ENCODE results near the gene UGT1A9. TPM values are rescaled to one million over a fixed set of nuclear protein-coding genes. Genes with fewer than 3 reads are reported as not detected.
"Not testable (repeated sequence)": the region's sequence is repeated elsewhere in the genome, so short reads cannot be mapped to it uniquely, and the experiment has no call there.

The UGT1A9 gene
- total RNA-seq, 1 donor from 2014 or later, result not detected

DNA sequence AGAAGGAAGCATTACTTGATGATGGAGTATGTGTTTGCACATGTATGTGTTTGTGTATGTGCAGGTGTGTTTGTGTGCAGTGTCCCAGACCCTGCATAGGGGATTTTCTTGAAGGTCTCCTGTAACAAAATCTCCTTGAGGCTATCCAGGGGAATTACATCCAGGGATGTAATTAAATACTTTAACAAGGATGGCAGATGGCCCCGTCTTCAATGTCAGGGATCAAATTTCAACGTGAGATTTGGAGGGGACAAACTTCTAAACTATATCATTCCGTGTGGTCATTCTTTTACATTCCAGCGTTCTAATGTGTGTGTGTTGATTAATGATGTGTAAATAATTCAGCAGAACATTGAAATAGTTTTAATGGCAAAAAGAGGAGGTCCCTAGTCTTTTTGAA lies 3.3 kb downstream of the UGT1A9 start:
- intact Hi-C loops (cut with DNase I), result no loop called here
- no peak for ATAC-seq (ENCODE audit: poor library complexity)
- no peak for DNase-seq

DNA sequence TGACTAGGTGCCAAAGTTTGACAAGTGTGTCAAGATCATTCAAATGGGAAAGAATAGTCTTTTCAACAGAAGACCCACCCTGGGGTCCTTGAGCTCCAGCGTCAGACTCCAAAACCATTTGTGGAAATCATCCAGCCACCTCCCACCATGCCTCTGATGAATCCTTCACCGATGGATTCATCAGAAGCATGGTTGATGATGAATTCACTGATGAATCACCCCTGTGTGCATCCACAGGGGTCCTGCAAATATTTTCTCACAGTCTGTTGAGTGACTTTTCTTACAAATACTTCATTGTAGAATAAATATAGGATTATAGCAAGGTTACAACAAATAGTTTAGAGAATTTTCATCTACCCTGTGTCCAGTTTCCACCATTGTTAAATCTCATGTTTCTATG lies 4.3 kb downstream of the UGT1A9 start:
- no peak for ATAC-seq (ENCODE audit: poor library complexity)
- DNase-seq, result no peak
- intact Hi-C loops (cut with DNase I), result no loop called here

DNA sequence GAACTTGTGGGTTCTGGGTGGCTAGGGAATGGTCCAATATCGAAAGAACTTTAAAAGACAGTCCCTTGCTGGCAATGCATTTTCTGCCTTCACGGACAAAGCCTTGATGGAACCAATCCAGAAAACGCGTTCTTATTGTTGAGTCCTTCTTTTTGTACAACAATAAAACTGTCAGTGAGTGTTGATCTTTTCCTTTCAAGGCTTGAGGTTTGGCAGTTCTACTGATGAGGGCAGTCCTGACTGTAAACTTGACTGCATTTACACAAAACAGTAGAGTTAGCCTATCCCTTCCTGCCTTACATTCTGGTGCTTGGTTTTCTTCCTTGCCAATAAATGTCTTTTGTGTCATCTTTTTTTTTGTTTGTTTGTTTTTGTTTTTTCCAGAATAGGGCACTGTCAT lies 7.5 kb downstream of the UGT1A9 start:
- intact Hi-C loops (cut with DNase I), result no loop called here
- ATAC-seq (ENCODE audit: poor library complexity) (no peak), DNase-seq (no peak)

DNA sequence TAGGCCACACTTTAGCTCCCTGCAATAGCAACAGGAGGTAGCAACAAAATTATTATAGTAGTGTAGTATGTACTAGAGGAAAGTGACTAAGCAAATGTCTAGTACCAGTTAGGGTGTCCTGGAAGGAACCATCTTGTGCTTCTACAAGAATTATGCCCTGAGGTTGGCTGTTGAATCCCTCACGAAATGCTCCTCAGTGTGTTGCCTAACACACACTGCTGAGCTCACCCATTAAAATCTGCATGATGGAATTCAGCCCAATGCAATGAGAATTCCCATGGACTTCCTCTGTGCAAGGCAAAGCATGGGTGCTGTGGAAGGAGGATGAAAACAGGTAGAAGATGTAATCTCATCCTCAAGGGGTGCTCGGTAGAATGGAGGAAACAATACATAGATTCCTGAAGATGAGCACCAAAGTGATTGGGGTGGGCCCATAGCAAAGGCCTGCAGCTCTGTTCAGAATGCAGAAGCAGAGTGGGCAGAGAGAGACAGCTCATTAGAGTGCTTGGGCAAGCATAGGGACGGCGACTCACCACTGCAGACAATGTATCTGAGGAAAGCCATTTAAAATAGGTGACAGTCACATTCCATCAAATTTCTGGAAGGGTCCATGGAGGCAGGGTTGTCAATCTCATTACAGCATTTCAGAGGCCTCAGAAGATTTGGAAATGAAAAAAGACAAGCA lies 8.8 kb downstream of the UGT1A9 start:
- intact Hi-C loops (cut with DNase I), result no loop called here
- DNase-seq (no peak), ATAC-seq (ENCODE audit: poor library complexity) (no peak)

DNA sequence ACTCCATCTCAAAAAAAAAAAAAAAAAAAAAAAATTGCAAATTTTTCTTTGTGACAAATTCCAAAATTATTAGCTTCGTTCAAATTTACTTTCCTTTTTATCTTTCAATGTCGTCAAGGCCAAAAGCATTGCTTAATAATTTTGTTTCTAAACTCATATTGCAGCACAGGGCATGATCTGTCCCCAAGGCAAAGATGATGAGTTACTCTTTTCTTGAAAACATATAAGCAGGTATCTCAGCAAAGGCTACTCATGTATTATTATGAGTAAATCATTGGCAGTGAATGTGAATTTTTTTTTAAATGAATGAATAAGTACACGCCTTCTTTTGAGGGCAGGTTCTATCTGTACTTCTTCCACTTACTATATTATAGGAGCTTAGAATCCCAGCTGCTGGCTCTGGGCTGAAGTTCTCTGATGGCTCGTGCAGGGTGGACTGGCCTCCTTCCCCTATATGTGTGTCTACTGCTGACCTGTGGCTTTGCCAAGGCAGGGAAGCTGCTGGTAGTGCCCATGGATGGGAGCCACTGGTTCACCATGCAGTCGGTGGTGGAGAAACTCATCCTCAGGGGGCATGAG lies 9.9 kb downstream of the UGT1A9 start, which contains the start of gene UGT1A7:
Gene UGT1A7, plus strand, starts transcription at position 381 of the 579 bp plus-strand sequence. Its CDS starts 37 bp downstream, at position 418.
- intact Hi-C loops (cut with DNase I), result no loop called here
- DNase-seq (no peak), ATAC-seq (ENCODE audit: poor library complexity) (no peak)

DNA sequence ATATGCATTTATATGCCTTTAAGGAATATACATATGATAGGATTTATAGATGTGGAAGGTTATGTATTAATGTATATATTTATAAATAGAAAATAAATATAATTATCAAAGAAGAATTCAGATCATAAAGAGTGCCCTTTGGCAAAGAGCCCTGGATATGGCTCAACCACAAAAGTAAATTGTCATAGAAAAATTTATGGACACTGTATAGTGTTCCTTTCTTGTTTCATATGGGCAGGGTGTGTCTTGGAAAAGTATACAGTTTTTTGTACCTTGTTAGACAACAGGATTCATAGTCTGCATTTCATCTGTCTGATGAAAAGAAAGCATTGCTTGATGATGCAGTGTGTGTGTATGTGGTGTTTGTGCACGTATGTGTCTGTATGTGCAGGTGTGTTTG lies 12.9 kb downstream of the UGT1A9 start:
- intact Hi-C loops (cut with DNase I), result no loop called here
- ATAC-seq (ENCODE audit: poor library complexity), result no peak
- no peak for DNase-seq

DNA sequence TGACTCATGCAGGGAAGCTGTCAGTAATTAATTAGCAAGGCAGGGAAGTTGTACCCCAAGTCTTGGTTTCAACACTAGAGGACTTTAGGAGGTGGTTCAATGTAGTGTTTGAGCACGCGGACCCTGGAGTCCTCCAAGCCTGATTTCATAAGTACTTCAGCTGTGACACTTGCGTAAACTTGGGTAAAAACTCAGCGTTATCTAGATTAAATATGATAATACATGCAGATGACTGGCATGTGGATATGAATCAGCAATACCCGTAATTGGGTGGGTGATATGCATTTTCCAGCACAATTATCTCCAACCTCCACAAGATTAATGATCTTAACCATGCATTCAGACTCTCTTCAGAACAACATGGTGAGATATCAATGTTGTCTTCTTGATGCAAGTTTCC lies 15.2 kb downstream of the UGT1A9 start:
- DNase-seq (no peak), ATAC-seq (ENCODE audit: poor library complexity) (no peak)
- intact Hi-C loops (cut with DNase I), result no loop called here

DNA sequence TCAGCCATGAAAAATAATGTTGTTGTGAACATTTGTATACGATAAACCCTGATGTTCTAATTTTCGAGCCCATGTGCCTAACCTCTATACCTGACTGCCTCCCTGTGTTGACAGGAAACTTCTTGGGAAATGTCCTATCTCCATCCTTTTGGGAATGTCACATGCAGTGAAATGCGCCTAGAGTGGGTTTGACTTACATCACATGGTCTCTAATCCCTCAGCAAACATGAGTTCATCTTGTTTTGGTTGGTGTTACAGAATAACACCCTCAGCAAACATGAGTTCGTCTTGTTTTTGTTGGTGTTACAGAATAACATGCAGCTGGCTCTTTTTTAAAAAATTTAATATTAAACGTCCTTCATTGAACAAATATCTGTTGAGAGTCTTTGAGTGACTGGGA lies 16.6 kb downstream of the UGT1A9 start:
- intact Hi-C loops (cut with DNase I), result no loop called here
- no peak for DNase-seq
- ATAC-seq (ENCODE audit: poor library complexity), result no peak

DNA sequence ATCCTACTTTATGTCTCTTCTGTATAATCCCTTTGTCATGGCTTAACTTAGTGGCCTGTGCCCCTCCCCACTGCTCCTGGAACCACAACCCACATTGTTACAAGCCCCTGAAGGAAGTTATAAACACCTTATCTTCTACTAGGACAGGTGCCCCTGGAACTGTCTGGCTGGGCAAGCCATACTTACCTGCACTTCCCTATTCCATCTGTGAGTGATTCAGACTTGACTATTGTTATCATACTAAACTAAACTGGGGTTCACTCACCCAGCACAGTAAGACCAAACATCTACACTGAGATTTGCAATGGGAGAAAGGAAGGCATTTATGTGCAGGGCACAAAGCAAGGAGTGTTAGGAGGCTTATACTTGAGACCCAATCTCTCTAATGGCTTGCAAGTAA lies 17.3 kb downstream of the UGT1A9 start:
- no peak for DNase-seq
- no peak for ATAC-seq (ENCODE audit: poor library complexity)
- intact Hi-C loops (cut with DNase I), result no loop called here

DNA sequence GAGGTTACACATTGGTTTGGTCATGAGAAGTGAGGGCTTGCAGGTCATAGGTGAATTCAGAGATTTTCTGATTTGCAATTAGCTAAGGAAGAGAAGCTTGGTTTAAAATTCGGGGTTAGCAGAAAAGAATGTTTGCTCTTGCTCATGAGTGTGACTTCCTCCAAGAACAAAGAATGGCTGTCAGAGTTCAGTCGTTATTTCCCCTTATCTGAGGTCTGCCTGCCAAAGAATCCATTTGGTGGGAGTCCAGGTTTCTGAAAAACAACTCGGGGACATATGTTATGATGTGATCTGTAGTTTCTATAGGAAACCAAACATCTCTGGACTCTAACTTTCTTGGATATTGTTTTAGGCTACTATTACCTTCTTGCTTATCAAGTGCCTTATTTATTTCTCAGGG lies 17.8 kb downstream of the UGT1A9 start:
- intact Hi-C loops (cut with DNase I), result no loop called here
- DNase-seq, result no peak
- no peak for ATAC-seq (ENCODE audit: poor library complexity)

DNA sequence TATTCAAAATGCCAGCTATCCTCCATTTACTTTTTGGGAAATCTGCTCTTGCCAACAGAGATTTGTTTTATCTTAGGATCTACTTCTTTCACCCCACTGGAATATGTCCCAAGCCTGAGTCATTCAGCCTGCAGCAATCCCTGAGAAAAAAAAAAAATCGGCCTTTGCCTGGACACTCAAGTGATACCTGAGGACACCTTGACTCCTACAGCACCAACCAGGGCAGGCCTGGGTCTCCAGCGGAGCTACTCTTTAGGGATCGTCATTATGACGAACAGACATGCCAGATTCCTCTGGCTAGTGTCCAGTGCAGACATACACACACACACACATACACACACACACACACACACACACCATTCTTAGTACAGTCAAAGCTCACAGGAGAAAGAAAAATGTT lies 18.7 kb downstream of the UGT1A9 start:
- intact Hi-C loops (cut with DNase I), result no loop called here
- DNase-seq (no peak), ATAC-seq (ENCODE audit: poor library complexity) (no peak)

DNA sequence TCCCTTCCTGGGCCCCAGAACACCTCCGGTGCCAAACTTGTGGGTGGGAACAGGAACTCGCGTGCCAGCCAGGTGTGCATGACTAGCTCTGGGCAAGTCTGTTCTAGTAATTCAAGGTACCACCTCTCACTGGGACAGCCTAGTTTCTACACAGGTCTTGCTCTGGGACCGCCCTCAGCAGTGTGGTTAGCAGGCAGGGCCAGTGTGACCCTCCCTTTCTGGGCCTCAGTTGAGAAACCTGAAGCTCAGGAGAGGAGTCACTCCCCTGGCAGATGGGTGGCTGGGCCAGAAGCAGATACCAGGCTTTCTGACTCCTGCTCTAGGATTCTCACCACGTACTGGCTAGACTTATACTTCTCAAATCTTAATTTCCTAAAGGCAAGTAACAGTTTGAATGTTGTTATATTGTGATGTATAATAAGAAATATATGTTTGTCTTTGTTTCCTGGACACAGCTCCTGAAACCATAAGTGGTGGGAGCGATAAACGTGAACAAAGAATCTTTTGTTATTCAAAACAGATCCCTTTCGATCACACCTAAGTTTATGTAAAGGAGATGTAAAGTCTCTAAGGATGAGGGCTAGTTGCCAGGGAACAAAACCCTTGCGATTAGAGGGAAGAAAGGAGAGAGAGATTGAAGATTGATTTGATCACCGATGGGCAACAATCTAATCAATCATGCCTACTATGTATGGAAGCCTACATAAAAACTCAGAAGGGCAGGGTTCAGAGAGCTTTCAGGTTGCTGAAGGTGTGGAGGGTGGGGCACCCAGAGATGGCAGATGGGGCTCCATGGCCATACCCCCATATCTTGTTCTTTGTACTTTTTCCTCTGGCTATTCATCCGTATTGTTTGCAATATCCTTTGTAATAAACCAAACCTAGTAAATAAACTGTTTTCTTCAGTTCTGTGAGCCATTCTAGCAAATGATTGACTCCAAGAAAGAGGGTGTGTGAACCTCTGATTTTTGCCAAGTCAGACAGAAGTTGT lies 20.0 kb downstream of the UGT1A9 start:
- no peak for ATAC-seq (ENCODE audit: poor library complexity)
- no peak for DNase-seq
- intact Hi-C loops (cut with DNase I), result no loop called here

DNA sequence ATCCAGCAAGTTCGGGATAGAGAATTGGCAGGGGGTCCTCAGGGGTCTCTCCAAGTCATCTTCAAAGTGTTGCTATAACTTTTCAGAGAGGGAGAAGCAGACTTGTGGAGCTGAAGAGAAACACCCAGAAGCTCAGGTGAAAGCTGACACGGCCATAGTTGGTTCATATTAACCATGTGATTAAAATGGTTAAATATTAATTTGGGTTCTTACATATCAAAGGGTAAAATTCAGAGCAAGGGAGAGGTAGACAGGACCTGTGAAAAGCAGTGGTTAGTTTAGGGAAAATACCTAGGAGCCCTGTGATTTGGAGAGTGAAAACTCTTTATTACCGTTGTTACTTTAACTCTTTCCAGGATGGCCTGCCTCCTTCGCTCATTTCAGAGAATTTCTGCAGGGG lies 20.9 kb downstream of the UGT1A9 start, which contains the start of gene UGT1A6:
Gene UGT1A6, plus strand, starts transcription at position 243 of the 400 bp plus-strand sequence. Its CDS starts 115 bp downstream, at position 358.
- DNase-seq, result no peak
- intact Hi-C loops (cut with DNase I), result no loop called here
- ATAC-seq (ENCODE audit: poor library complexity), result no peak

DNA sequence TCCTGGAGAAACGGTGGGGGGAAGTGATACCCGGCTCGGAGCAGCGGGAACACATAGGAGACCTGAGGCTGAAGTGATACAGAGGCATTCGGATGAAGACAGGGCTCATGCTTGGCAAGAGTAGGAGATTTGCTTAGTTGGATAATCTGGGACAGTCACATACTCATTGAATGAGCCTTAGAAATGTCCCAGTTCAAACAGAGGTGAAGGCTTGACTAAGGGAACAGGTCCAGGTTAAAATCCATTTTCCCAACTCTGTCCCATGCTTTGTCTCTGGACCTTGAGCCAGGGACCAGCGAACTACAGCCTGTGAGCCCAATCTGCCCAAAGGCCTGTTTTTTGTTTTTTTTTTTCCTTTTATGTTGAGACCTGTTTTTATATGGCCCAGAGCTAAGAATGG lies 22.3 kb downstream of the UGT1A9 start:
- no peak for DNase-seq
- ATAC-seq (ENCODE audit: poor library complexity), result no peak
- intact Hi-C loops (cut with DNase I), result no loop called here

DNA sequence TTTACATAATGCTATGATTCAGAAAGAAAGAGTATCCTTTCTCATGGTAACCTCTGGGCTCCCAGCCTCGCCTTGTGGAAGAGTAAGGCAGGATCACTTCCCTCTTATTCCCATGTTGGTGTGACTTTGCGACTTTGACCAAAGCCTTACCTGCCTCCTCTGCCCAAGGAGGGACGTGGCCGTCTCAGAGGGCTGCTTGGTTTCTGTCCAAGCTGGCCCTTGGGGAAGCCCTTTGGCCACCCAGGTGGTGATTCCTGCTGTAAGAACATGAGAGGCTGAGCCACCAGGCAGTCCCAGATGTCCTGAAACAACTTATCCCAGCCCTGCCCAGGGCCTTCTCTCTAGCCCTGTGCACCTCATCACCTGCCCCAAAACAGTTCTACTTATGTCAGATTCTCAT lies 27.0 kb downstream of the UGT1A9 start:
- DNase-seq (no peak), ATAC-seq (ENCODE audit: poor library complexity) (no peak)
- intact Hi-C loops (cut with DNase I), result no loop called here

DNA sequence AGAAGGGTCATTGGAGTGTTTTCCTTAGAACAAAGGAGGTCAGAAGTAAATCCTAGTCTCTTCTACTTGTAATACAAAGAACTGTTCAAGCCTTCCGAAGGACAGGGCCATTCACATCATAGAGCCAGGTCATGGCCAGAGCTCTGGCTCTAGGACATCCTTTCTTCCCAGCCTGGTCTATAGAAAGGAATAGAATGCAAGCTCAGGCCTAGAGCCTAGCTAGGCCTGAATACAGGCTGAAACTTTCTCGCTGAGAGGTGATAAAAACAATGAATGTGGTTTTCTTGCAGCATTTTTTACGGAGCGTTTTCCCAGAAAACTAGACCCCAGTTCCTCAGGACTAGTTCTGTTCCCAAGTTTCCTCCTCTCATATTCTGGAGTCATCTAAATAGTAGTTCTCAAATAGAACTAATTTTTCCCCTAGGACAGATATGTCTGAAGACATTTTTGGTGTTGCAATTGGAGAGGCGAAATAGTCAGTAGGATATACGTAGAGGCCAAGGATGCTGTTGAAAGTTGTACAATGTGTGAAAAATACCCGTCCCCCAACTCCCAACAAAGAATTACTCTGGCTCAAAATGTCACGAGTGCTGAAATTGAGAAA lies 27.8 kb downstream of the UGT1A9 start:
- intact Hi-C loops (cut with DNase I), result no loop called here

DNA sequence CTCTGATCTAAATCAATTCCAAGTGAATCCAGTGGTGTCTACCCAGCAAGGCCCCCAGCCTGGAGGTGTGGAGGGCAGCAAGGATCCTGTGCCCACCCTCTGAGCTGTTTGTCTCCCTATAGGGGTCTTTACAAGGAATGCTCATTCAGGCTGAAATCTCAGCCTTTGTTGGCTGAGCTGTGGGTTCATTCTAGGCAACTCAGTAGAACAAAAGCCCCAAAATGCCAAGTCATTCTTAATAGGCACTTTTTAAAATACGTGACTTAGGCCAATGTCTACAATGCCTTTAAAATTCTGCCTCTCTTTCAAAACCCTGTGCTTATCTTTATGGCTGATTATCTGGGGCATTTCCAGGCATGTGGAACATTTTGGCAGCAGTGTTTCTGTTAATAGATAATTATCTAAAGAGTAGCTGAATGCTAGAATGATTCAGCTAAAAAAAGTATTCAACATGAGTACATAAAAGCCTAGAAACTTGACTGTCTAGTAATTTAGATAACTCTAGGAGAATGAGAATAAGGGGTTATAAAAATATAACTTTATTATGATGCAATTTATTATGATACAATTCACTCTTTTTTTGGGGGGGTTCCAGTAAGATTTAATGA lies 28.4 kb downstream of the UGT1A9 start:
- ATAC-seq (ENCODE audit: poor library complexity), result no peak
- DNase-seq, result no peak
- intact Hi-C loops (cut with DNase I), result no loop called here

More for the DNA sequence above, 27.8 kb downstream of the UGT1A9 start:
- ATAC-seq (ENCODE audit: poor library complexity) (no peak), DNase-seq (no peak)

DNA sequence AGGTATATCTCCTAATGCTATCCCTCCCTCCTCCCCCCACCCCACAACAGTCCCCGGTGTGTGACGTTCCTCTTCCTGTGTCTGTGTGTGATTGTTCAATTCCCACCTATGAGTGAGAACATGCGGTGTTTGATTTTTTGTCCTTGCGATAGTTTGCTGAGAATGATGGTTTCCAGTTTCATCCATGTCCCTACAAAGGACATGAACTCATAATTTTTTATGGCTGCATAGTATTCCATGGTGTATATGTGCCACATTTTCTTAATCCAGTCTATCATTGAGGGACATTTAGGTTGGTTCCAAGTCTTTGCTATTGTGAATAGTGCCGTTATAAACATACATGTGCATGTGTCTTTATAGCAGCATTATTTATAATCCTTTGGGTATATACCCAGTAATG lies 29.1 kb downstream of the UGT1A9 start:
- intact Hi-C loops (cut with DNase I); DNase-seq; ATAC-seq (ENCODE audit: poor library complexity): not testable (repeated sequence)

DNA sequence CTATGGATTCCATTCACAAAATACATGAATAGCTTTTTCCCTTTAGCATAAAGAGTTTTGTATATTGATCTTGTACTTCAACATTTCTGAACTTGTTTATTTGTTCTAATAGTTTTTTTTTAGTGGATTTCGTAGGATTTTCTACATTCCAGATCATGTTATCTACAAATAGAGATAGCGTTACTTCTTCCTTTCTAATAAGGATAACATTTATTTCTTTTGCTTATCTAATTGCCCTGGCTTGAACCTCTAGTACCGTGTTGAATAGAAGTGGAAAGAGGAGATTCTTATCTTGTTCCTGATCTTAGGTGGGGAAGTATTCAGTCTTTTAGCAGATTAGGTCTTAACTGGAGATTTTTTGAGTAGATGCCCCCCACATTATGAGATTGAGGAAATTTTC lies 30.5 kb downstream of the UGT1A9 start:
- intact Hi-C loops (cut with DNase I), result no loop called here
- DNase-seq (no peak), ATAC-seq (ENCODE audit: poor library complexity) (no peak)
